K562 (cell line): ENCODE data around the gene STK17A. TPM values are rescaled to one million over a fixed set of nuclear protein-coding genes. Genes with fewer than 3 reads are reported as not detected.

Source experiments
- DIDO1 ChIP-seq: fragments of 450-650 bp; IDR thresholded peaks from 2 replicates; pipeline ENCODE4 v1.6.1; 2016; ENCODE audit warnings: low read depth, missing biosample characterization, missing genetic modification characterization
- E2F3 ChIP-seq: fragments of 250-450 bp; sonication (Bioruptor Pico); IDR thresholded peaks from 2 replicates; pipeline ENCODE4 v1.4.0; 2020; ENCODE audit warnings: mild to moderate bottlenecking
- EHMT2 ChIP-seq: fragments of 450-650 bp; IDR thresholded peaks from 2 replicates; pipeline ENCODE4 v1.6.1; 2018; ENCODE audit warnings: antibody characterized with exemption
- NFIX ChIP-seq: fragments of 250-450 bp; sonication (Bioruptor Pico); IDR thresholded peaks from 2 replicates; pipeline ENCODE4 v1.4.0; 2020; ENCODE audit warnings: low read depth, mild to moderate bottlenecking, moderate library complexity
- PHB2 ChIP-seq: fragments of 450-650 bp; IDR thresholded peaks from 2 replicates; pipeline ENCODE4 v1.6.1; 2017; ENCODE audit warnings: low read depth
- POLR2H ChIP-seq: IDR thresholded peaks from 2 replicates; pipeline ENCODE4 v1.6.1; 2016; ENCODE audit warnings: missing genetic modification characterization, low read depth, mild to moderate bottlenecking, control low read depth, missing compliant biosample characterization, moderate library complexity
- SAFB2 ChIP-seq: fragments of 200-400 bp; formaldehyde crosslinking; IDR thresholded peaks from 2 replicates; pipeline ENCODE4 v1.6.1; 2018; ENCODE audit warnings: borderline replicate concordance, low read length, low read depth, moderate library complexity; ENCODE audit not compliant: severe bottlenecking
- TBP ChIP-seq: optimal IDR thresholded peaks from 2 replicates; pipeline ENCODE3; 2011; ENCODE audit warnings: low read depth, low read length, improper control_type of control experiment
- U2AF1 ChIP-seq: fragments of 200-400 bp; formaldehyde crosslinking; optimal IDR thresholded peaks from 2 replicates; pipeline ENCODE3; 2017; ENCODE audit warnings: mild to moderate bottlenecking, low read depth, low read length, moderate library complexity
- ZNF347 ChIP-seq: fragments of 450-650 bp; formaldehyde crosslinking; IDR thresholded peaks from 2 replicates; pipeline ENCODE4 v1.4.0; 2020; ENCODE audit warnings: low read depth, mild to moderate bottlenecking, moderate library complexity
- ZNF384 ChIP-seq: IDR thresholded peaks from 2 replicates; pipeline ENCODE4 v1.6.1; 2012; ENCODE audit warnings: low read depth, low read length, improper control_type of control experiment
- polyA plus RNA-seq, 8 experiments: library from polyadenylated mRNA; depleted of rRNA in 4 of 8; stranded (reverse) in 5 of 8; unstranded in 3 of 8; fragments of >200 nt; fragmentation: Nextera tagmentation in 2 of 8; fragmentation: Illumina TruSeq in 1 of 8; extraction: Ambion mirVana in 2 of 8; extraction: Trizol in 1 of 8; gene quantifications; 2 replicates each; pipeline versions ENCODE4 v1.2.1 to v1.2.3, GENCODE V29; 2011 to 2014; ENCODE audit warnings: inconsistent platforms in 1 of 8, missing spikeins in 1 of 8
- total RNA-seq, 7 experiments: library from RNA; depleted of rRNA in 6 of 7; stranded (reverse); fragments of >200 nt in 6 of 7; fragmentation: Illumina TruSeq in 2 of 7; extraction: Trizol in 2 of 7; gene quantifications; 2 replicates each; pipeline versions ENCODE4 v1.2.1 to v1.2.3, GENCODE V29; 2011 to 2021; ENCODE audit warnings: low replicate concordance in 1 of 7
- TF ChIP-seq, protein P1 (sequence below): fragments of 200-600 bp; sonication (generic); IDR thresholded peaks from one replicate; pipeline ENCODE4 v1.6.1; 2012; ENCODE audit warnings: mild to moderate bottlenecking, low read depth, low read length, inconsistent platforms
- TF ChIP-seq, protein P2 (sequence below): fragments of 200-800 bp; sonication (Bioruptor generic); IDR thresholded peaks from 2 replicates; pipeline ENCODE4 v1.6.1; 2016; ENCODE audit warnings: missing genetic modification characterization, missing compliant biosample characterization

Gene STK17A
- total and polyA plus RNA-seq, 9 of the 15 experiments (the other 6 are each of a cell fraction or from before 2014, with no cell fraction given), result 3.4 to 16.3 (median 13.2) TPM

DNA sequence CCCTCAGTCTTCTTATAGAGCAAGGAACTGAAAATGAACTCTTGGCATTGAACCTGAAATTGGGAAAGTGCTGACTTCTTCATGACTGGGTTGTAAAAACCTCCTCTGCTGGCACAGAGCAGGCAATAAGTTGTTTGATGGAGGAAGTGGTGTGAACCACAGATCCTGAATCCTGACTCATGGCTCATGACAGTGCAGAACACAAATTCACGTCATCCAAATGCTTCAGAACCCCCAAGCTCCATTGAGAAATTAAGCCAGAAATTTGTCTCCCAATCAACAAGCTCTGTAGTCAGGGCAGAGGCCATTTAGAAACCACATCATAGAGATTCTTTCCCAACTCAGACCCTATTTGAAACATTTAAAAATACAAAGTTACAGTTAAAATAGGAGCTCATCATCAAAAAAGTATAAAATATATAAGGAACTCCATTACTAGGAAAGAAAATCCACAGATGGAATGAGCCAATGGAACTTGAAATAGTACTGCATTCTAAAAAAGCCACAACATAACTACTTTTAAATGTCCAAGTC, 10.3 kb upstream of the STK17A start (continued):
- TF ChIP-seq, protein P1, sequence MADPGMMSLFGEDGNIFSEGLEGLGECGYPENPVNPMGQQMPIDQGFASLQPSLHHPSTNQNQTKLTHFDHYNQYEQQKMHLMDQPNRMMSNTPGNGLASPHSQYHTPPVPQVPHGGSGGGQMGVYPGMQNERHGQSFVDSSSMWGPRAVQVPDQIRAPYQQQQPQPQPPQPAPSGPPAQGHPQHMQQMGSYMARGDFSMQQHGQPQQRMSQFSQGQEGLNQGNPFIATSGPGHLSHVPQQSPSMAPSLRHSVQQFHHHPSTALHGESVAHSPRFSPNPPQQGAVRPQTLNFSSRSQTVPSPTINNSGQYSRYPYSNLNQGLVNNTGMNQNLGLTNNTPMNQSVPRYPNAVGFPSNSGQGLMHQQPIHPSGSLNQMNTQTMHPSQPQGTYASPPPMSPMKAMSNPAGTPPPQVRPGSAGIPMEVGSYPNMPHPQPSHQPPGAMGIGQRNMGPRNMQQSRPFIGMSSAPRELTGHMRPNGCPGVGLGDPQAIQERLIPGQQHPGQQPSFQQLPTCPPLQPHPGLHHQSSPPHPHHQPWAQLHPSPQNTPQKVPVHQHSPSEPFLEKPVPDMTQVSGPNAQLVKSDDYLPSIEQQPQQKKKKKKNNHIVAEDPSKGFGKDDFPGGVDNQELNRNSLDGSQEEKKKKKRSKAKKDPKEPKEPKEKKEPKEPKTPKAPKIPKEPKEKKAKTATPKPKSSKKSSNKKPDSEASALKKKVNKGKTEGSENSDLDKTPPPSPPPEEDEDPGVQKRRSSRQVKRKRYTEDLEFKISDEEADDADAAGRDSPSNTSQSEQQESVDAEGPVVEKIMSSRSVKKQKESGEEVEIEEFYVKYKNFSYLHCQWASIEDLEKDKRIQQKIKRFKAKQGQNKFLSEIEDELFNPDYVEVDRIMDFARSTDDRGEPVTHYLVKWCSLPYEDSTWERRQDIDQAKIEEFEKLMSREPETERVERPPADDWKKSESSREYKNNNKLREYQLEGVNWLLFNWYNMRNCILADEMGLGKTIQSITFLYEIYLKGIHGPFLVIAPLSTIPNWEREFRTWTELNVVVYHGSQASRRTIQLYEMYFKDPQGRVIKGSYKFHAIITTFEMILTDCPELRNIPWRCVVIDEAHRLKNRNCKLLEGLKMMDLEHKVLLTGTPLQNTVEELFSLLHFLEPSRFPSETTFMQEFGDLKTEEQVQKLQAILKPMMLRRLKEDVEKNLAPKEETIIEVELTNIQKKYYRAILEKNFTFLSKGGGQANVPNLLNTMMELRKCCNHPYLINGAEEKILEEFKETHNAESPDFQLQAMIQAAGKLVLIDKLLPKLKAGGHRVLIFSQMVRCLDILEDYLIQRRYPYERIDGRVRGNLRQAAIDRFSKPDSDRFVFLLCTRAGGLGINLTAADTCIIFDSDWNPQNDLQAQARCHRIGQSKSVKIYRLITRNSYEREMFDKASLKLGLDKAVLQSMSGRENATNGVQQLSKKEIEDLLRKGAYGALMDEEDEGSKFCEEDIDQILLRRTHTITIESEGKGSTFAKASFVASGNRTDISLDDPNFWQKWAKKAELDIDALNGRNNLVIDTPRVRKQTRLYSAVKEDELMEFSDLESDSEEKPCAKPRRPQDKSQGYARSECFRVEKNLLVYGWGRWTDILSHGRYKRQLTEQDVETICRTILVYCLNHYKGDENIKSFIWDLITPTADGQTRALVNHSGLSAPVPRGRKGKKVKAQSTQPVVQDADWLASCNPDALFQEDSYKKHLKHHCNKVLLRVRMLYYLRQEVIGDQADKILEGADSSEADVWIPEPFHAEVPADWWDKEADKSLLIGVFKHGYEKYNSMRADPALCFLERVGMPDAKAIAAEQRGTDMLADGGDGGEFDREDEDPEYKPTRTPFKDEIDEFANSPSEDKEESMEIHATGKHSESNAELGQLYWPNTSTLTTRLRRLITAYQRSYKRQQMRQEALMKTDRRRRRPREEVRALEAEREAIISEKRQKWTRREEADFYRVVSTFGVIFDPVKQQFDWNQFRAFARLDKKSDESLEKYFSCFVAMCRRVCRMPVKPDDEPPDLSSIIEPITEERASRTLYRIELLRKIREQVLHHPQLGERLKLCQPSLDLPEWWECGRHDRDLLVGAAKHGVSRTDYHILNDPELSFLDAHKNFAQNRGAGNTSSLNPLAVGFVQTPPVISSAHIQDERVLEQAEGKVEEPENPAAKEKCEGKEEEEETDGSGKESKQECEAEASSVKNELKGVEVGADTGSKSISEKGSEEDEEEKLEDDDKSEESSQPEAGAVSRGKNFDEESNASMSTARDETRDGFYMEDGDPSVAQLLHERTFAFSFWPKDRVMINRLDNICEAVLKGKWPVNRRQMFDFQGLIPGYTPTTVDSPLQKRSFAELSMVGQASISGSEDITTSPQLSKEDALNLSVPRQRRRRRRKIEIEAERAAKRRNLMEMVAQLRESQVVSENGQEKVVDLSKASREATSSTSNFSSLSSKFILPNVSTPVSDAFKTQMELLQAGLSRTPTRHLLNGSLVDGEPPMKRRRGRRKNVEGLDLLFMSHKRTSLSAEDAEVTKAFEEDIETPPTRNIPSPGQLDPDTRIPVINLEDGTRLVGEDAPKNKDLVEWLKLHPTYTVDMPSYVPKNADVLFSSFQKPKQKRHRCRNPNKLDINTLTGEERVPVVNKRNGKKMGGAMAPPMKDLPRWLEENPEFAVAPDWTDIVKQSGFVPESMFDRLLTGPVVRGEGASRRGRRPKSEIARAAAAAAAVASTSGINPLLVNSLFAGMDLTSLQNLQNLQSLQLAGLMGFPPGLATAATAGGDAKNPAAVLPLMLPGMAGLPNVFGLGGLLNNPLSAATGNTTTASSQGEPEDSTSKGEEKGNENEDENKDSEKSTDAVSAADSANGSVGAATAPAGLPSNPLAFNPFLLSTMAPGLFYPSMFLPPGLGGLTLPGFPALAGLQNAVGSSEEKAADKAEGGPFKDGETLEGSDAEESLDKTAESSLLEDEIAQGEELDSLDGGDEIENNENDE, result no peak
- TF ChIP-seq U2AF1, result no peak
- no peak for TF ChIP-seq PHB2
- TF ChIP-seq EHMT2, result no peak; the same call in 1 of the 2 replicates
- TF ChIP-seq, protein P2, sequence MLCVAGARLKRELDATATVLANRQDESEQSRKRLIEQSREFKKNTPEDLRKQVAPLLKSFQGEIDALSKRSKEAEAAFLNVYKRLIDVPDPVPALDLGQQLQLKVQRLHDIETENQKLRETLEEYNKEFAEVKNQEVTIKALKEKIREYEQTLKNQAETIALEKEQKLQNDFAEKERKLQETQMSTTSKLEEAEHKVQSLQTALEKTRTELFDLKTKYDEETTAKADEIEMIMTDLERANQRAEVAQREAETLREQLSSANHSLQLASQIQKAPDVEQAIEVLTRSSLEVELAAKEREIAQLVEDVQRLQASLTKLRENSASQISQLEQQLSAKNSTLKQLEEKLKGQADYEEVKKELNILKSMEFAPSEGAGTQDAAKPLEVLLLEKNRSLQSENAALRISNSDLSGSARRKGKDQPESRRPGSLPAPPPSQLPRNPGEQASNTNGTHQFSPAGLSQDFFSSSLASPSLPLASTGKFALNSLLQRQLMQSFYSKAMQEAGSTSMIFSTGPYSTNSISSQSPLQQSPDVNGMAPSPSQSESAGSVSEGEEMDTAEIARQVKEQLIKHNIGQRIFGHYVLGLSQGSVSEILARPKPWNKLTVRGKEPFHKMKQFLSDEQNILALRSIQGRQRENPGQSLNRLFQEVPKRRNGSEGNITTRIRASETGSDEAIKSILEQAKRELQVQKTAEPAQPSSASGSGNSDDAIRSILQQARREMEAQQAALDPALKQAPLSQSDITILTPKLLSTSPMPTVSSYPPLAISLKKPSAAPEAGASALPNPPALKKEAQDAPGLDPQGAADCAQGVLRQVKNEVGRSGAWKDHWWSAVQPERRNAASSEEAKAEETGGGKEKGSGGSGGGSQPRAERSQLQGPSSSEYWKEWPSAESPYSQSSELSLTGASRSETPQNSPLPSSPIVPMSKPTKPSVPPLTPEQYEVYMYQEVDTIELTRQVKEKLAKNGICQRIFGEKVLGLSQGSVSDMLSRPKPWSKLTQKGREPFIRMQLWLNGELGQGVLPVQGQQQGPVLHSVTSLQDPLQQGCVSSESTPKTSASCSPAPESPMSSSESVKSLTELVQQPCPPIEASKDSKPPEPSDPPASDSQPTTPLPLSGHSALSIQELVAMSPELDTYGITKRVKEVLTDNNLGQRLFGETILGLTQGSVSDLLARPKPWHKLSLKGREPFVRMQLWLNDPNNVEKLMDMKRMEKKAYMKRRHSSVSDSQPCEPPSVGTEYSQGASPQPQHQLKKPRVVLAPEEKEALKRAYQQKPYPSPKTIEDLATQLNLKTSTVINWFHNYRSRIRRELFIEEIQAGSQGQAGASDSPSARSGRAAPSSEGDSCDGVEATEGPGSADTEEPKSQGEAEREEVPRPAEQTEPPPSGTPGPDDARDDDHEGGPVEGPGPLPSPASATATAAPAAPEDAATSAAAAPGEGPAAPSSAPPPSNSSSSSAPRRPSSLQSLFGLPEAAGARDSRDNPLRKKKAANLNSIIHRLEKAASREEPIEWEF, result no peak
- no peak for TF ChIP-seq ZNF347 (CRISPR knock-in tag)
- TF ChIP-seq POLR2H (tag), result peak; percentile 71
- no peak for TF ChIP-seq E2F3 (CRISPR knock-in tag)
- TF ChIP-seq TBP, result peak; percentile 14
- no peak for TF ChIP-seq DIDO1 (tag)
- TF ChIP-seq ZNF384, result no peak
- no peak for TF ChIP-seq SAFB2
- no peak for TF ChIP-seq NFIX (CRISPR knock-in tag)
